ENCODE measurements around the gene HNRNPA2B1.

DNA sequence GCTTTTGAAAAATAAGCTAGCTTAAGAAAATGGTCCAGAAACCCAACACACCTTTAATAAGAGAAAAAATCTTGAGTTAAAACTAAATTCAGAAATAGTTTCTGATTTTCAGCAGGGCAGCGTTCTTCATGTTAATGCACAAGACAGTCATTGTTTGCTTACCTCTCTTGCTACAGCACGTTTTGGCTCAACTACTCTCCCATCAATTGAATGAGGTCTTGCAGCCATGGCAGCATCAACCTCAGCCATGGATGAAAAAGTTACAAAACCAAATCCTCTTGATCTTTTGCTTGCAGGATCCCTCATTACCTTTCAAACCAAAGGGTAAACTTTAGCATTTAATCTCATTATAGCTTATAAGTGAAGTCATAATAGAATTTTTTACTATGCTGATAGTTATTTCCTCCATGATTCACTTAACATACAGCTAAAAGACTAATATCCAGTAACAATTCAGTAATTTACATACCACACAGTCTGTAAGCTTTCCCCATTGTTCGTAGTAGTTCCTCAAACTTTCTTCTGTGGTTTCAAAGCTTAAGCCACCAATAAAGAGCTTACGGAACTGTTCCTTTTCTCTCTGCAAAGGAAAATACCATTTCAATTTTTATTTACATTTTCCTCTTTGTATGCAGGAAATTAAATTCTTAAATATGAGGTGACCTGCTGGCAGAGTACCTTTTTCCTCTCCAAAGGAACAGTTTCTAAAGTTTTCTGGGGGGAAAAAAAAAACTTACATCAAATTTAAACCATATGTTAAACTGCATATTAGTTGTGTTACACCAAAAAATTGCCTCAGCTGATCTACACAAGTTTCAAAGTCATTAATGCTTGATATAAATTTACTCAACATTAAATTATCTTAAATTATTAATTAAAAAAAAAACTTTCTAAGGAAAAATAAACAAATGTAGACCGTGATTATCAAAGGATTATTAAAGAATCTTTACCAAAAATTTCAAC, 3.1 kb downstream of the HNRNPA2B1 start:
- TF ChIP-seq POLR2A (IDR thresholded peaks at IDR 0.05; ENCODE audit: low read length) = no peak
- no peak for TF ChIP-seq GATA1 (IDR thresholded peaks at IDR 0.05; ENCODE audit: low read depth, low read length)
